ENCODE data around the gene TBC1D17.
"Not testable (repeated sequence)": the region's sequence is repeated elsewhere in the genome, so short reads cannot be mapped to it uniquely, and the experiment has no call there.

DNA sequence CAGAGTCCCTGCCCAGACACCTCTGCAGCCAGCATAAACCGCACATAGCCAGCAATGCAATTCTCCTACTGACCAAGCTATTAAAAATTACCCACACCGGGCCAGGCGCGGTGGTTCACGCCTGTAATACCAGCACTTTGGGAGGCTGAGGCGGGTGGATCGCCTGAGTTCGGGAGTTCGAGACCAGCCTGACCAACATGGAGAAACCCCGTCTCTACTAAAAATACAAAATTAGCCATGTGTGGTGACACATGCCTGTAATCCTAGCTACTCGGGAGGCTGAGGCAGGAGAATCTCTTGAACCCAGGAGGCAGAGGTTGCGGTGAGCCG is 47.3 kb downstream of the TBC1D17 start:
- not testable (repeated sequence) for TF ChIP-seq POLR2AphosphoS5 (IDR thresholded peaks at IDR 0.05)
- TF ChIP-seq, protein P1, sequence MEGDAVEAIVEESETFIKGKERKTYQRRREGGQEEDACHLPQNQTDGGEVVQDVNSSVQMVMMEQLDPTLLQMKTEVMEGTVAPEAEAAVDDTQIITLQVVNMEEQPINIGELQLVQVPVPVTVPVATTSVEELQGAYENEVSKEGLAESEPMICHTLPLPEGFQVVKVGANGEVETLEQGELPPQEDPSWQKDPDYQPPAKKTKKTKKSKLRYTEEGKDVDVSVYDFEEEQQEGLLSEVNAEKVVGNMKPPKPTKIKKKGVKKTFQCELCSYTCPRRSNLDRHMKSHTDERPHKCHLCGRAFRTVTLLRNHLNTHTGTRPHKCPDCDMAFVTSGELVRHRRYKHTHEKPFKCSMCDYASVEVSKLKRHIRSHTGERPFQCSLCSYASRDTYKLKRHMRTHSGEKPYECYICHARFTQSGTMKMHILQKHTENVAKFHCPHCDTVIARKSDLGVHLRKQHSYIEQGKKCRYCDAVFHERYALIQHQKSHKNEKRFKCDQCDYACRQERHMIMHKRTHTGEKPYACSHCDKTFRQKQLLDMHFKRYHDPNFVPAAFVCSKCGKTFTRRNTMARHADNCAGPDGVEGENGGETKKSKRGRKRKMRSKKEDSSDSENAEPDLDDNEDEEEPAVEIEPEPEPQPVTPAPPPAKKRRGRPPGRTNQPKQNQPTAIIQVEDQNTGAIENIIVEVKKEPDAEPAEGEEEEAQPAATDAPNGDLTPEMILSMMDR (IDR thresholded peaks at IDR 0.05 in 8 of 11, conservative IDR thresholded peaks at IDR 0.05 in 3 of 11): not testable (repeated sequence)
